Right atrium auricular region (tissue), 2 donors: Measurements from ENCODE around the gene PIGR. TPM values are rescaled to one million over a fixed set of nuclear protein-coding genes. Genes with fewer than 3 reads are reported as not detected.
"Not testable (repeated sequence)": the region's sequence is repeated elsewhere in the genome, so short reads cannot be mapped to it uniquely, and the experiment has no call there.

ENCODE experiments used
- DNase-seq: peaks from one replicate; pipeline ENCODE4 v3.0.0-alpha.2; 2019; ENCODE audit warnings: low spot score
- H3K27ac ChIP-seq, 2 donors: fragments of 200-600 bp; sonication (generic); 1 replicate in 1 of 2; 2 replicates in 1 of 2; pipeline ENCODE4 v1.5.1; 2016 to 2019
- H3K27me3 ChIP-seq, 2 donors: fragments of 200-600 bp; sonication (generic); one replicate each; pipeline versions ENCODE4 v1.5.1 to v1.6.0; 2017 to 2019
- H3K36me3 ChIP-seq: fragments of 200-600 bp; sonication (generic); one replicate; pipeline ENCODE4 v1.5.1; 2016
- H3K4me1 ChIP-seq, 2 donors: fragments of 200-600 bp; sonication (generic); one replicate each; pipeline versions ENCODE4 v1.5.1 to v1.6.0; 2017 to 2019
- H3K4me3 ChIP-seq, 2 donors: fragments of 200-600 bp; sonication (generic); 1 replicate in 1 of 2; 2 replicates in 1 of 2; pipeline ENCODE4 v1.5.1; 2017 to 2019; ENCODE audit warnings: mild to moderate bottlenecking in 1 of 2, moderate library complexity in 1 of 2
- H3K9me3 ChIP-seq, 2 donors: fragments of 200-600 bp; sonication (generic); one replicate each; pipeline ENCODE4 v1.5.1; 2019
- total RNA-seq, 2 donors: library from RNA; depleted of rRNA; stranded (reverse); fragments of >200 nt; gene quantifications; one replicate each; pipeline ENCODE4 v1.1.0, GENCODE V29; 2016
- TF ChIP-seq, protein P1 (sequence below), 2 donors: fragments of 200-600 bp; sonication (generic); IDR thresholded peaks; one replicate each; pipeline ENCODE4 v1.5.1; 2019; ENCODE audit warnings: antibody characterized with exemption in 2 of 2

PIGR gene
- total RNA-seq, 2 donors from 2014 or later = not detected

DNA sequence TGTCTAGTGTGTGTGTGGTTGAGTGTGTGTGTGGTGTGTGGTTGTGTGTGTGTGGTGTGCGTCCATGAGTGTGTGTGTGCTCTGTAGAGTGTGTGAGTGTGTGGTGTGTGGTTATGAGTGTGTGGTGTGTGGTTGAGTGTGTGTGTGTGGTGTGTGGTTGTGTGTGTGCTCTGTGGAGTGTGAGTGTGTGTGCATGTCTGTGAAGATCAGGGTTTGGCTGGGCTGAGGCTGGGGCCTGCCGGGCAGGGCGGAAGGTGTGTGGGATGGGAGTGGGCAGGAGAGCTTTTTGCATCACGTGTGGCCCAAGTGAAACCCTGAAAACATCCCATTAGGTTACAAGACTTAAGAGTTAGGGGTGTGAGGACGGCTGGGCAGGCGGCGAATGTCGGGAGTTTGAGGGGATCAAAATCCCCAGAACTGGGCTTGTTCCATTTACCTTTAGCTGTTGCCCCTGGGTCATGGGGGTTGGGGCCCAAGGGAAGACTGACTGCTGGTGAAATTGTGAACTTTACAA lies 21.6 kb downstream of the PIGR start:
- DNase-seq = no peak
- H3K4me1 ChIP-seq = peaks cover 0 to 4% of the 10 kb centered on the region in 2 donors
- H3K4me3 ChIP-seq = no peak overlapping the region
- TF ChIP-seq, protein P1, sequence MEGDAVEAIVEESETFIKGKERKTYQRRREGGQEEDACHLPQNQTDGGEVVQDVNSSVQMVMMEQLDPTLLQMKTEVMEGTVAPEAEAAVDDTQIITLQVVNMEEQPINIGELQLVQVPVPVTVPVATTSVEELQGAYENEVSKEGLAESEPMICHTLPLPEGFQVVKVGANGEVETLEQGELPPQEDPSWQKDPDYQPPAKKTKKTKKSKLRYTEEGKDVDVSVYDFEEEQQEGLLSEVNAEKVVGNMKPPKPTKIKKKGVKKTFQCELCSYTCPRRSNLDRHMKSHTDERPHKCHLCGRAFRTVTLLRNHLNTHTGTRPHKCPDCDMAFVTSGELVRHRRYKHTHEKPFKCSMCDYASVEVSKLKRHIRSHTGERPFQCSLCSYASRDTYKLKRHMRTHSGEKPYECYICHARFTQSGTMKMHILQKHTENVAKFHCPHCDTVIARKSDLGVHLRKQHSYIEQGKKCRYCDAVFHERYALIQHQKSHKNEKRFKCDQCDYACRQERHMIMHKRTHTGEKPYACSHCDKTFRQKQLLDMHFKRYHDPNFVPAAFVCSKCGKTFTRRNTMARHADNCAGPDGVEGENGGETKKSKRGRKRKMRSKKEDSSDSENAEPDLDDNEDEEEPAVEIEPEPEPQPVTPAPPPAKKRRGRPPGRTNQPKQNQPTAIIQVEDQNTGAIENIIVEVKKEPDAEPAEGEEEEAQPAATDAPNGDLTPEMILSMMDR (IDR thresholded peaks at IDR 0.05) = no peak
- no peaks in the 10 kb centered on the region for H3K27me3 ChIP-seq
- H3K36me3 ChIP-seq = no peaks in the 10 kb centered on the region
- no peaks in the 10 kb centered on the region for H3K9me3 ChIP-seq
- no peak overlapping the region for H3K27ac ChIP-seq

DNA sequence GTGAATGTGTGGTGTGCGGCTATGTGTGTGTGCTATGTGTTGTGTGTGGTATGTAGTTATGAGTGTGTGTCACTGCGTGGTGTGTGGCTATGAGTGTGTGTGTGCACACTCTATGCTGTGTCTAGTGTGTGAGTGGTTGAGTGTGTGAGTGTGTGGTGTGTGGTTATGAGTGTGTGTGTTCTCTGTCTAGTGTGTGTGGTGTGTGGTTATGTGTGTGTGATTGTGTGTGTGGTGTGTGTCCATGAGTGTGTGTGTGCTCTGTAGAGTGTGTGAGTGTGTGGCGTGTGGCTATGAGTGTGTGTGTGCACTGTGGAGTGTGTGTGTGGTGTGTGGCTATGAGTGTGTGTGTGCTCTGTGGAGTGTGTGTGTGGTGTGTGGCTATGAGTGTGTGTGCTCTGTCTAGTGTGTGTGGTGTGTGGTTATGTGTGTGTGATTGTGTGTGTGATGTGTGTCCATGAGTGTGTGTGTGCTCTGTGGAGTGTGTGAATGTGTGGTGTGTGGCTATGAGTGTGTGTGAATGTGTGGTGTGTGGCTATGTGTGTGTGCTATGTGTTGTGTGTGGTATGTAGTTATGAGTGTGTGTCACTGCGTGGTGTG lies 22.2 kb downstream of the PIGR start:
- not testable (repeated sequence) for DNase-seq, H3K4me3 ChIP-seq, H3K4me1 ChIP-seq, H3K27ac ChIP-seq, H3K36me3 ChIP-seq, H3K27me3 ChIP-seq, H3K9me3 ChIP-seq

DNA sequence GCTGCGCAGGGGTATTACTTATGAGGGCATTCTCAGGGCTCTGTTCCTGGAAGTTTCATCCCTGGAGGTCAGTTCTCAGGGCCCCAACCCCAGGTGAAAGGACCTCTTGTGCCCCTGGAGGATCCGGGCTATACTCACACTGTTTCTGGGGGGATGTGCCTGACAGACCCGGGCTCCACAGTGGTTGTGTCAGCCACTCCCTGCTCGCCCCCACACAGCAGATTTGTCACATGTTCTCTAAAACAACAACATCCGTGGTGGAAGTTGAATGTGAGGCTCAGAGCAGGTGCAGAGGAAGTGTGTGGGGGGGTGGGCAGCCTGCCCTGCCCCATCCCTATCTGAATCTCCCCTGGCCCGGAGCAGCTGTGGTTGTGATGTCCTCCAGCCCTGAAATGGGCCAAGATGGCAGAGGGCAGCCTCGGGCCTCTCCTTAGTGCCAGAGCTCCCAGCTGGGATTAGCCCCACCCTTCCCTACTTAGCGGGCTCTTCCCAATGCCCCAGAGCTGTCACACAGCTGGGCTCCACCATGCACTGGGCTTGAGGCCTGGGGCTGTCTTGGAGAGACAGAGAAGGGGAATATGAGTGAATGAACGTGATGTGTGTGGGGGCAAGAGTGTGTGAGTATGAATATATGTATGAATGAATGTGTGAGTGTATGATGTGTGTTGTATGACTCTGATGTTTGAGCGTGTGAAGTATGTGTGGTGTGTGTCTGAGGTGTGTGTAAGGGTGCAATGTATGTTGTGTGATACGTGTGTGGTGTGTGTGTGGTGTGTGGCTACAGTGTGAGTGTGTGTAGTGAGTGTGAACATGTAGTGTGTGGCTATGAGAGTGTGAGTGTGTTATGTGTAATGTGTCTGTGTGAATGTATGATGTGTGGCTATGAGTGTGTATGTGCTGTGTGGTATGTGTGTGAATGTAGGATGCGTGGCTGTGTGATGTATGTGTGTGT lies 23.0 kb downstream of the PIGR start:
- TF ChIP-seq, protein P1 (IDR thresholded peaks at IDR 0.05) = no peak

DNA sequence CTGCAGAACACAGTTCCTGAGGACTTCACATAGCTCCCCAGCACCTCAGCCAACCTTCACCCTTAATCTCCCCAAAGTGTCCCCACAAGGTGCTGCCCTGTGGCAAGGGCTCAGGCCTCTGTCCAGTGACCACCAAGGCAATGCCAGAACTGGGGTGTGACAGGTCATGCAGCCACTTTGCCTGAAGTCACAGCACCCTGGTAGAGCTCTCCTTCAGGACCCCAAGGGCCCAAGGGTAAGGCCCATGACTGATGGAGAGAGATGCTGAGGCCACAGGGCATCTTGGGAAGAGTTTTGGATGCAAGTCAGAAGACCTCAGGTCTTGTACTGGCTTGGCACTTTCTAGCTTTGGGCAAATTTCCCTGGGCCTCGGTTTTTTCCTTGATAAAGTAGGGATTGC lies 23.7 kb downstream of the PIGR start:
- no peaks in the 10 kb centered on the region for H3K27me3 ChIP-seq
- H3K9me3 ChIP-seq = no peaks in the 10 kb centered on the region
- peaks cover 0 to 4% of the 10 kb centered on the region in 2 donors for H3K4me1 ChIP-seq
- no peak overlapping the region for H3K4me3 ChIP-seq
- TF ChIP-seq, protein P1 (IDR thresholded peaks at IDR 0.05) = no peak
- no peak for DNase-seq
- H3K36me3 ChIP-seq = no peaks in the 10 kb centered on the region
- peak overlapping the region in 1 of 2 donors; percentile 16 for H3K27ac ChIP-seq

More for the DNA sequence above, 23.0 kb downstream of the PIGR start:
- H3K27me3 ChIP-seq = no peaks in the 10 kb centered on the region
- no peak overlapping the region for H3K27ac ChIP-seq
- peaks cover 0 to 4% of the 10 kb centered on the region in 2 donors for H3K4me1 ChIP-seq
- no peak for DNase-seq
- no peaks in the 10 kb centered on the region for H3K36me3 ChIP-seq
- no peak overlapping the region for H3K4me3 ChIP-seq
- H3K9me3 ChIP-seq = no peaks in the 10 kb centered on the region

DNA sequence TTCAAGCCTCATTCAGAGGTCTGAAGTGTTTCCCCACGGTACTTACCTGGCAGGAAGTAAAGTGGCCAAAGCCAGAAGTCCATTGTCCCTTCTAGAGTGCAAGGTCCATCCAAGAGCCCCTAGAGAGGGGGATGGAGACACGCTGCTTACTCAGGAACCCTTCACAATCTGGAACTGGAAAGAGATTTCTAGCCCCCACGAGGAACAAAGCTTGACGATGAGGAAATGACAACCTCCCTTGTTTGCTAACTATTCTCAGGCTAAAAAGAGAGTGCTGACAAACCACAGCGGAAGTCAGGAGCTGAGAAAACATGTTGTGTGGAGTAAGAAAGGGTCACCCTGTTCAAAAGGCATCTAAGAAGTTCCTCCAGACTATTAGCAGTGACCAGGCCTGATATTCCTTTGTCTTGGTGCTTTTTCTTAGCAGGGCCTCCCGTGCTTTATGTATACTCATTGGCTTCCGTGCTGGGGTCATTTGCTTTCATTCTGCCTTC lies 24.4 kb downstream of the PIGR start, which contains the start of gene FCMR:
TSS of gene FCMR (minus strand) at position 170 of the 494 bp plus-strand sequence. CDS start at position 83, 87 bp downstream.
- no peak for DNase-seq
- Histone ChIP-seq H3K4me3 (no peak within 1 kb of the TSS), H3K27ac (peak within 1 kb of the TSS in 1 of 2 donors; percentile 16), H3K27me3 (no peaks in the 10 kb centered on the region), H3K9me3 (no peaks in the 10 kb centered on the region), H3K36me3 (no peaks in the 10 kb centered on the region), H3K4me1 (peaks cover 0 to 4% of the 10 kb centered on the region in 2 donors)
- TF ChIP-seq, protein P1 (IDR thresholded peaks at IDR 0.05) = no peak

DNA sequence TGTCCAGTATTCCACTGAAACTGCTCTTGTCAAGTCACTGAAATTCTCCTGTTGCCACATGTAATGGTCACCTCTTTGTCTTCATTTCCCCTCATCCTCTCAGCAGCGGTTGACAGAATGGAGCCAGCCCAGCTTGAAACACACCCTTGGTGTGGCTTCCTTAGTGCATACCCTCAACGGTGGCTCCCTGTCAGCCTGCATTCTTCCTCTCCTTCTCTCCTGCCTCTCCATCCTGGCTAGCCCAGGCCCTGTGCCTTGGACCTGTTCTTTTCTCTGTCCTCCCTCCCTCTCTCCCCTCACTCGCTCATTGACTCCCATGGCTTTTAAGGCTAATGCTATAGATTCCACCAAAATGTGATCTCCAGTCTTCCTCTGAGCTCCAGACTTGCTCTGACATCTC lies 28.2 kb downstream of the PIGR start:
- TF ChIP-seq, protein P1 (IDR thresholded peaks at IDR 0.05) = no peak
- no peaks in the 10 kb centered on the region for H3K36me3 ChIP-seq
- H3K4me1 ChIP-seq = peaks cover 0 to 4% of the 10 kb centered on the region in 2 donors
- H3K27ac ChIP-seq = no peak overlapping the region
- H3K9me3 ChIP-seq = no peaks in the 10 kb centered on the region
- DNase-seq = no peak
- H3K27me3 ChIP-seq = no peaks in the 10 kb centered on the region
- no peak overlapping the region for H3K4me3 ChIP-seq
